Stimulated activated naive CD8-positive, alpha-beta T cell treated with anti-CD3 and anti-CD28 coated beads, Interleukin-15, amount 100 ng/mL, for 72 hours (primary cell): ENCODE results near the gene AHNAK2.

Experiments used
- ATAC-seq: fragments of 150-1000 bp; cut with Tn5 transposase; 2 replicates; pipeline ENCODE4 v1.10.0; 2021; ENCODE audit warnings: mild to moderate bottlenecking, moderate library complexity
- DNase-seq, 2 donors: peaks; one replicate each; pipeline ENCODE4 v3.0.0; 2021 to 2022
- H3K27ac Mint-ChIP-seq, 2 donors: one replicate each; pipeline ENCODE4 v1.8.0; 2022; ENCODE audit warnings: mild to moderate bottlenecking in 2 of 2, mixed read lengths in 2 of 2, moderate library complexity in 2 of 2
- H3K27me3 Mint-ChIP-seq: one replicate; pipeline ENCODE4 v1.8.0; 2022; ENCODE audit warnings: mixed read lengths
- H3K4me1 Mint-ChIP-seq: one replicate; pipeline ENCODE4 v1.8.0; 2022; ENCODE audit warnings: mild to moderate bottlenecking, mixed read lengths
- H3K4me3 Mint-ChIP-seq, 2 donors: one replicate each; pipeline ENCODE4 v1.8.0; 2022; ENCODE audit warnings: mild to moderate bottlenecking in 2 of 2, mixed read lengths in 2 of 2, moderate library complexity in 1 of 2
- H3K9me3 Mint-ChIP-seq, 2 donors: one replicate each; pipeline ENCODE4 v1.8.0; 2022; ENCODE audit warnings: mixed read lengths in 2 of 2

Gene AHNAK2

DNA sequence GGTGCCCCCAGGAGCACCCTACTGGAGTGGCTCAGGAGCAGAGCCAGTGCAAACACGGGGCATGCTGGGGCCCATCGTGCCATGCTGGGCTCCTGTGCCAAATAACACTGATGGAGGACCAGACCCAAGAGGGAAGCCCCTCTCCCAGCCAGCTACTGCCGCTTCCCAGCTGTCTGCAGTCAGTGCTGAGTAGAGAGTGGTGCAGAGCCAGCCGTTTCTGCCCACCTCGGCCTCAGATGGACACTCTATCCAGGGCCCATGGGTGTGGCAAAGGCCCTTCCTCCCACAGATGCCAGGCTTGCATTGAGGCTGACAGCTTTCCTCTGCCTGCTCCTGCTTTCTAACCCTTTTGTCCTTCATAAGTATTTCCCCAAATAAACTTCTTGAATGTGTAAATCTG lies 20.6 kb upstream of the AHNAK2 start:
- Mint-ChIP-seq H3K4me1 (no peaks in the 10 kb centered on the region), H3K27ac (no peak overlapping the region), H3K4me3 (no peak overlapping the region), H3K27me3 (no peaks in the 10 kb centered on the region), H3K9me3 (no peaks in the 10 kb centered on the region)
- ATAC-seq (no peak), DNase-seq (no peak)

- H3K27me3 Mint-ChIP-seq: no peaks in the 10 kb centered on the region
- ATAC-seq (no peak), DNase-seq (no peak)
- no peaks in the 10 kb centered on the region for H3K4me1 Mint-ChIP-seq
- no peak overlapping the region for H3K27ac Mint-ChIP-seq
- no peak overlapping the region for H3K4me3 Mint-ChIP-seq
- H3K9me3 Mint-ChIP-seq: no peaks in the 10 kb centered on the region
Measured at GRCh38 chr14:104996483-104996882, 18.3 kb upstream of the AHNAK2 start.

DNA sequence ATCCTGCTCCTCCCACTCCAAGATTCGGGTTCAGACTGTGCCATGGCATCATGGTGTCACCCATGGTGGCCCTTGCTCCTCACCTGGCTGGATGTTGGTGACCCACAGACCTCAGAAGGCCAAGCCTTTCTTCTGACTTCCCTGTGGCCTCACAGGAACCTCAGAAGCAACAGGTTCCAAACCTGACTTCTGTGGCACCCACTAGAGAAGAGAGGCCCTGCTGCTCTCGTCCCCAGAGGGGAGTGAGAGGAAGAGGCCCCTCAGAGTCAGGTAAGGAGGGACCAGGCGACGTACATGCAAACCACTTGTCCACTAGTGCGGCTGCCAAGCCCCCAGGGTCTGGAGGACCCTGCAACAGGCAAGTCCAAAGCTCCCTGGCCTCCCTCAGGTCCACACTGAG lies 17.9 kb upstream of the AHNAK2 start:
- Mint-ChIP-seq H3K9me3 (no peaks in the 10 kb centered on the region), H3K4me1 (no peaks in the 10 kb centered on the region), H3K27me3 (no peaks in the 10 kb centered on the region), H3K4me3 (no peak overlapping the region), H3K27ac (peak overlapping the region in 1 of 2 donors; percentile 55)
- DNase-seq: no peak
- ATAC-seq: no peak

DNA sequence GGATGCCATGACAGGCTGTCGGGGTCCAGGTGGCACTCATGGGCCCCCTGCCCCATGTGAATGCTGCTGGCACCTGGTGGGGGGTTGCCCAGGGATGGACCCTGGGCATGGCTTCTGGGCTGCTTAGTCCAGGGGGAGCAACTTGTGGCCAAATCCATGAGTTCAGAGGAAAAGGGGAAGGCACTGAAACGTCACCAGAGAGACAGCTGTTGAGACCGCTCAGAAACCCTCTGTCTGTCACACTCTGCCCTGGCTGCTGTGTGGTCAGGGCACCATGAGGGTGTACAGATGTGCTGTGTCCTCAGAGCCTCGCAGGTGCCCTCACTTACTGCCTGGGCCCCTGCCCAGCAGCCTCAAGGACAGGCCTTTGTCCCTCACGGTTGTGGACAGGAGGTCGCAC lies 16.8 kb upstream of the AHNAK2 start:
- H3K27me3 Mint-ChIP-seq: no peaks in the 10 kb centered on the region
- no peaks in the 10 kb centered on the region for H3K9me3 Mint-ChIP-seq
- H3K4me1 Mint-ChIP-seq: no peaks in the 10 kb centered on the region
- H3K4me3 Mint-ChIP-seq: no peak overlapping the region
- DNase-seq: no peak
- H3K27ac Mint-ChIP-seq: peak overlapping the region in 1 of 2 donors; percentile 82
- no peak for ATAC-seq

GRCh38 chr14:104993808-104994591 lies 15.8 kb upstream of the AHNAK2 start:
- Mint-ChIP-seq H3K4me3 (no peak overlapping the region), H3K27me3 (no peaks in the 10 kb centered on the region), H3K27ac (peak overlapping the region in 1 of 2 donors; percentile 82), H3K4me1 (no peaks in the 10 kb centered on the region), H3K9me3 (no peaks in the 10 kb centered on the region)
- no peak for DNase-seq
- ATAC-seq: peak; percentile 24

DNA sequence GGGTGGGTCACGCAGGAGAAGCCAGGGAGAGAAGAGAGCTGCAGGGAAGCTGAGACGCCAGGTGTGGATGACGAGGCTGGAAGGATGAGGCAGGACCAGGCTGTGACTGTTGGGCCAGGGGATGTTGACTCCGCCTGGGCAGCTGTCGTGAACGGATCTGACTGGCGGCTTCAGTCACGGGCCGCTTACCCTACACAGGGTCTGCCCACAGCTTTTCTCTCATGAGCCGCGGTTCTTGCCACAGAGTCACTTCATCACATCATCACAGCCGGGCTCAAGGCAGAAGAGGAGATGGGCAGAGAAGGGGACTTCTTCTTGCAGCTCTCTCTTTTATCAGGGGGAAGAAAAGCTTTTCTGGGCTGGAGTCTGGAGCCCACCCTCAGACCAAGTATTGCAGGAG lies 15.1 kb upstream of the AHNAK2 start:
- Mint-ChIP-seq H3K9me3 (no peaks in the 10 kb centered on the region), H3K27ac (no peak overlapping the region), H3K4me3 (no peak overlapping the region), H3K27me3 (no peaks in the 10 kb centered on the region), H3K4me1 (no peaks in the 10 kb centered on the region)
- ATAC-seq: no peak
- DNase-seq: no peak

DNA sequence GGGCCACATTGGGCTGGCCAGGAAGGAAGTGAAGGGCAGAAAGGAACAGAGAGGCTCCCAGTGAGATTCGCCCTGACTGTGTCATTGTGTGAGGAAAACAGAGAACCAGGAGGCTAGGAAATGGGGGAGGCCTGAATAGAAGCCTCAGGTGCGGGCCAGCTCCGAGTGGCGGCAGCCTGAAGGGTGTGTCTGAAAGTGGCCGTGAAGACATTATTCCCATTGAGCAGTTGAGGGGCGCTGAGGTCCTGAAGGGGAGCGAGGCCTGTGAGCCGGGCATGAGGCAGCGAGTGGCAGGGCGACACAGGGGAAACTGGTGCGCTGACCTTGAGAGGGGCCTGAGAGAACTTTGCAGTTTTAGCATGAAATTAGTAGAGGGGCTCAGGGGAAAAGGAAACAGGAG lies 14.3 kb upstream of the AHNAK2 start:
- no peak for ATAC-seq
- Mint-ChIP-seq H3K9me3 (no peaks in the 10 kb centered on the region), H3K4me3 (no peak overlapping the region)

GRCh38 chr14:104991896-104992230 lies 13.7 kb upstream of the AHNAK2 start:
- Mint-ChIP-seq H3K9me3 (no peaks in the 10 kb centered on the region), H3K27me3 (peaks cover 3% of the 10 kb centered on the region), H3K4me1 (no peaks in the 10 kb centered on the region), H3K4me3 (no peak overlapping the region), H3K27ac (no peak overlapping the region)
- DNase-seq (no peak), ATAC-seq (no peak)

More for the DNA sequence above, 14.3 kb upstream of the AHNAK2 start:
- no peak for DNase-seq
- no peaks in the 10 kb centered on the region for H3K4me1 Mint-ChIP-seq
- no peak overlapping the region for H3K27ac Mint-ChIP-seq
- H3K27me3 Mint-ChIP-seq: no peaks in the 10 kb centered on the region

- ATAC-seq: no peak
- no peaks in the 10 kb centered on the region for H3K9me3 Mint-ChIP-seq
- no peak overlapping the region for H3K4me3 Mint-ChIP-seq
Measured at GRCh38 chr14:104989951-104990303, 11.8 kb upstream of the AHNAK2 start.

DNA sequence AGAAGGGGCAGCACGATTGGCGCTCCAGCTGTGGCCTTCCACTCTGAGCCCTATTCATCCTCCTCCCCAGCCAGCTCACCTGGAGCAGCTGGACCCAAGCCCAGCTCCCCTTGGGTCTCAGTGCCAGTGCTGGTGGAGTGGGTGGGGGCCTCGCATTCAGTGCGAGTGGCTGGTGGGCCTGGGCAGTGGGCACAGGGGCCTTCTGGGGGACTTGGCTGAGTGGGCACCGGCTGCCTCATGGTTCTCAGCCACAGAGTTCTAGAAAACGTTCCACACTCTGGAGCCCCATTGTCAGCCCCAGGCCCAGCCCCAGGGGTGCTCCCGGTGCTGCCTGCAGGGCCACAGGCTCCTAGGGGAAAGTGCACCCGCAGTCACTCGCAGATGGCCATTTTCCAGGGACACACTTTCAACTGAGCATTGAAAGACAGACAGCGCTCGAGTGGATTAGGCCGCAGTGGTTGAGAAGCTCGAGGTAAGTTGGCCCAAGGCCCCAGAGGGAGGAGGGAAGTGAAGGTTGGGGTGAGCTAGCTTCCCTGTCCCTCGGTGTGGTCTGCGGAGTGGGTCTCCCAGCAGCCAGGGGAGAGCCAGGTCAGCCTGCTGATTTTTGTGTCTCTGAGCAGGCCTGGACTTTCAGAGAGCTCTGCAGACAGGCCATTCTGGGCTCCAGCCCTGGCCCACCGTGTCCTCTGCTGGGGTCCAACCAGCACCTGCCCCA lies 11.2 kb upstream of the AHNAK2 start:
- Mint-ChIP-seq H3K4me1 (peaks cover 16% of the 10 kb centered on the region), H3K27me3 (peaks cover 9% of the 10 kb centered on the region), H3K9me3 (no peaks in the 10 kb centered on the region), H3K27ac (no peak overlapping the region), H3K4me3 (no peak overlapping the region)
- DNase-seq (no peak), ATAC-seq (no peak)

More at GRCh38 chr14:104989951-104990303, 11.8 kb upstream of the AHNAK2 start:
- no peak for DNase-seq
- Mint-ChIP-seq H3K27ac (no peak overlapping the region), H3K4me1 (peaks cover 10% of the 10 kb centered on the region), H3K27me3 (peaks cover 9% of the 10 kb centered on the region)

GRCh38 chr14:104986487-104987164 lies 8.5 kb upstream of the AHNAK2 start:
- H3K4me3 Mint-ChIP-seq: peak overlapping the region; percentile 75 to 81
- no peak for ATAC-seq
- no peaks in the 10 kb centered on the region for H3K9me3 Mint-ChIP-seq
- no peak overlapping the region for H3K27ac Mint-ChIP-seq
- H3K4me1 Mint-ChIP-seq: peaks cover 18% of the 10 kb centered on the region
- H3K27me3 Mint-ChIP-seq: peaks cover 9% of the 10 kb centered on the region
- DNase-seq: no peak

- peak within 1 kb of the TSS; percentile 75 to 81 for H3K4me3 Mint-ChIP-seq
- H3K4me1 Mint-ChIP-seq: peaks cover 18% of the 10 kb centered on the region
- peak; percentile 95 for ATAC-seq
- H3K27me3 Mint-ChIP-seq: peaks cover 9% of the 10 kb centered on the region
- peak within 1 kb of the TSS; percentile 34 to 46 for H3K27ac Mint-ChIP-seq
- no peaks in the 10 kb centered on the region for H3K9me3 Mint-ChIP-seq
- DNase-seq: peak; percentile 86
Measured at GRCh38 chr14:104985675-104986486, 7.7 kb upstream of the AHNAK2 start, which contains the start of gene CLBA1. Gene CLBA1, plus strand, starts transcription at chr14:104985788. Its CDS starts 644 bp downstream, at chr14:104986432.

DNA sequence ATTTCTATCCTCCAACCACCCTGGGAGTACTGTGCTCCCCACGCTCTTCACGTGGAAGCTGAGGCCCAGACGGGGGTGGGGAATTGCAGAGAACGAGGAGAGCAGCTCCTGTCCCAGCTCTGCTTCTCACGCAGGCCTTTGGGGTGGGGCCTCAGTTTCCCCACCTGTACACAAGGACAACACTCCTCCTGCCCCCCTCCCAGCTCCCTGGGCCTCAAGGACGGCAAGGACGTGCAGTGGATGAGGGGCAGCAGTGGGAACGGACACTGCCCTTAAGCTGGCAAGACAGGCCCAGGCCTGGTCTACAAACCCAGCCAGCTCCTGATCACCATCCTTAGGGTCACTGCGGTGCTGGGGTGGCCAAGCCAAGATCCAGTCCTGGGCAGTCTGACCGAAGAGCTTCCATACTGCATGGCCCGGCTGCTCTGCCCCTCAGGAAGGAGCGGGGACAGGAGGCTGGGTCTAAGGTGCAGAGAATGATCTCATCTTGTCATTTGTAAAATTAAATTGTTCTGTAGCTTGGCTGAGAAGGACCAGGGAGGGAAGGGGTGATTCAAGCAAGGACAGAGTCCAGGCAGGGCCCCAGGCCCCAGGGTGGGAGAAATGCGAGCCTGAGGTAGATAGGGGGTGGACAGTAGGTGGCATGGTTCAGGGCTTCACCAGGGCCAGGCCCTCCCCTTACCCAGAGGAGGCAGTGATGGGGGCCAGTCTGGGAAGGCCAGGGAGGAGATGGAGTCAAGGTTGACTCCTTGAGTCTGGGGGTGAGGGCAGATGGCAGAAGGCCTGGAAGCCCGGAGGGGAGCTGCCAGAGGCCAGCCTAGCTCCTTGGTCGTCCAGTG lies 6.1 kb upstream of the AHNAK2 start:
- DNase-seq (no peak), ATAC-seq (no peak)
- H3K4me1 Mint-ChIP-seq: peaks cover 18% of the 10 kb centered on the region
- no peaks in the 10 kb centered on the region for H3K9me3 Mint-ChIP-seq
- H3K4me3 Mint-ChIP-seq: peak overlapping the region; percentile 64 to 81
- peaks cover 14% of the 10 kb centered on the region for H3K27me3 Mint-ChIP-seq
- H3K27ac Mint-ChIP-seq: peak overlapping the region; percentile 5 to 69

DNA sequence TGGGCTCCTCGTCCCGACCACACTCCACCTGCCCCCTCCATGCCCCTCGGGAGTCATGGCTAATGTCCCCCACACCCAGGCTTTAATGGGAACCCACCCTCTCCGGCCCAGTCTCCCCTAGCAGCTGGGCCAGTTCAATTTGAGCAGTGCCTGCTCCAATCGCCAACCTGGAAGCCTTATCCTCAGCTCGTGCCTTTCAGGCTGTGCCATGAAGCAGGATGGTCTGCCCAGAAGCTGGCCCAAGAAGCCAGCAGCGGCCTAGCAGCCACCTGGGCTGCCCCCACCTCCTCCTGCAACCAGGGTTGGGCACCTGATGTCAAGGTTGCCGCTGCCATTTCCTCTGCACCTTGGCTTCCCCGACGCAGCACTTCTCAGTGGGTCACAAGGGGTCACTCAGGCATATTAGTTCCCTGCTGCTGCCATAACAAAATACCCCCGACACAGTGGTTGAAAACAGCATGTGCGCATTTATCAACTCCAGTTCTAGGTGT lies 5.1 kb upstream of the AHNAK2 start:
- H3K4me3 Mint-ChIP-seq: no peak overlapping the region
- H3K4me1 Mint-ChIP-seq: peaks cover 26% of the 10 kb centered on the region
- H3K9me3 Mint-ChIP-seq: no peaks in the 10 kb centered on the region
- no peak for DNase-seq
- H3K27me3 Mint-ChIP-seq: peaks cover 23% of the 10 kb centered on the region
- ATAC-seq: no peak
- peak overlapping the region in 1 of 2 donors; percentile 14 for H3K27ac Mint-ChIP-seq
